M059J (cell line): ENCODE data around the gene UCKL1. TPM values are rescaled to one million over a fixed set of nuclear protein-coding genes. Genes with fewer than 3 reads are reported as not detected.
"Not testable (repeated sequence)": the region's sequence is repeated elsewhere in the genome, so short reads cannot be mapped to it uniquely, and the experiment has no call there.

Source experiments
- DNase-seq: peaks from one replicate; pipeline ENCODE4 v3.0.0-alpha.2; 2012; ENCODE audit warnings: low read depth
- total RNA-seq: library from RNA; depleted of rRNA; stranded (reverse); fragments of >200 nt; shearing (Covaris generic); gene quantifications from 2 replicates; pipeline ENCODE4 v1.2.3, GENCODE V29; 2014

Gene UCKL1
- total RNA-seq, 1 experiment from 2014 or later: 32.2 TPM

GRCh38 chr20:63942969-63943807 is 13.0 kb downstream of the UCKL1 start:
- DNase-seq: no peak

GRCh38 chr20:63942250-63942951 is 13.8 kb downstream of the UCKL1 start:
- no peak for DNase-seq

- no peak for DNase-seq
These were observed 14.7 kb downstream of the UCKL1 start for GRCh38 chr20:63941282-63942081.

- DNase-seq: no peak
These were observed 15.5 kb downstream of the UCKL1 start for GRCh38 chr20:63940472-63941266.

GRCh38 chr20:63940071-63940471 is 16.1 kb downstream of the UCKL1 start:
- no peak for DNase-seq

GRCh38 chr20:63939061-63939935 is 16.9 kb downstream of the UCKL1 start:
- no peak for DNase-seq

GRCh38 chr20:63937596-63937995 is 18.6 kb downstream of the UCKL1 start:
- no peak for DNase-seq

- no peak for DNase-seq
These were observed 20.8 kb downstream of the UCKL1 start for GRCh38 chr20:63935447-63935846.

GRCh38 chr20:63934271-63935068 is 21.7 kb downstream of the UCKL1 start:
- no peak for DNase-seq

GRCh38 chr20:63933646-63934045 is 22.6 kb downstream of the UCKL1 start:
- DNase-seq: no peak

- no peak for DNase-seq
These were observed 23.5 kb downstream of the UCKL1 start for GRCh38 chr20:63932606-63933160.

GRCh38 chr20:63931735-63932134 is 24.5 kb downstream of the UCKL1 start:
- no peak for DNase-seq

GRCh38 chr20:63930971-63931553 is 25.2 kb downstream of the UCKL1 start:
- no peak for DNase-seq

- DNase-seq: not testable (repeated sequence)
These were observed 26.7 kb downstream of the UCKL1 start for GRCh38 chr20:63929473-63929883.

GRCh38 chr20:63929071-63929470 is 27.1 kb downstream of the UCKL1 start:
- DNase-seq: no peak

GRCh38 chr20:63926298-63926697 is 29.9 kb downstream of the UCKL1 start:
- DNase-seq: no peak

- DNase-seq: no peak
These were observed 32.0 kb downstream of the UCKL1 start for GRCh38 chr20:63924241-63924640.

GRCh38 chr20:63923651-63924050 is 32.6 kb downstream of the UCKL1 start:
- no peak for DNase-seq

GRCh38 chr20:63920226-63920625 is 36.0 kb downstream of the UCKL1 start:
- no peak for DNase-seq
